Peyer's patch (tissue), 4 donors: ENCODE results near the gene MAPK14.

Experiments used
- CTCF ChIP-seq, 6 experiments: fragments of 450-650 bp in 4 of 6; fragments of 200-600 bp in 2 of 6; sonication (generic) in 1 of 6; IDR thresholded peaks; one replicate each; pipeline ENCODE4 v1.5.1; 2017 to 2019; ENCODE audit warnings: antibody characterized with exemption in 6 of 6, mild to moderate bottlenecking in 3 of 6, moderate library complexity in 1 of 6
- POLR2A ChIP-seq, 2 donors: fragments of 450-650 bp; IDR thresholded peaks; one replicate each; pipeline ENCODE4 v1.5.1; 2017; ENCODE audit warnings: antibody characterized with exemption in 2 of 2, mild to moderate bottlenecking in 2 of 2, moderate library complexity in 2 of 2

- TF ChIP-seq CTCF (IDR thresholded peaks at IDR 0.05) (no peak), POLR2A (IDR thresholded peaks at IDR 0.05) (no peak)
Measured at GRCh38 chr6:36120539-36120938, 92.9 kb downstream of the MAPK14 start.
